K562 (cell line): ENCODE data around the gene PIGN. TPM values are rescaled to one million over a fixed set of nuclear protein-coding genes. Genes with fewer than 3 reads are reported as not detected.

Experiments
- CHD1 ChIP-seq: fragments of 200-600 bp; sonication (generic); IDR thresholded peaks from one replicate; pipeline ENCODE4 v1.6.1; 2012; ENCODE audit warnings: mild to moderate bottlenecking, moderate library complexity, low read length, inconsistent platforms
- CTCF ChIP-seq, 3 experiments: IDR thresholded peaks in 2 of 3; conservative IDR thresholded peaks in 1 of 3; 2 replicates each; pipeline ENCODE4 v1.5.1; 2011 to 2012; ENCODE audit warnings: low read length in 3 of 3, mild to moderate bottlenecking in 3 of 3, control low read depth in 2 of 3, improper control_type of control experiment in 1 of 3, inconsistent platforms in 1 of 3, low read depth in 1 of 3, mixed read lengths in 1 of 3, moderate library complexity in 1 of 3; ENCODE audit not compliant: insufficient read depth in 2 of 3
- E2F5 ChIP-seq: sonication (generic); formaldehyde crosslinking; IDR thresholded peaks from 2 replicates; pipeline ENCODE4 v1.8.0; 2022; ENCODE audit warnings: mild to moderate bottlenecking, missing genetic modification reagents
- NKRF ChIP-seq: fragments of 450-650 bp; IDR thresholded peaks from 2 replicates; pipeline ENCODE4 v1.6.1; 2016; ENCODE audit warnings: borderline replicate concordance
- POLR2G ChIP-seq: fragments of 200-400 bp; formaldehyde crosslinking; IDR thresholded peaks from 2 replicates; pipeline ENCODE4 v1.6.1; 2017; ENCODE audit warnings: low read depth, mild to moderate bottlenecking, antibody characterized with exemption, low read length, moderate library complexity
- SAP30 ChIP-seq: fragments of 200-600 bp; sonication (generic); IDR thresholded peaks from 2 replicates; pipeline ENCODE4 v1.6.1; 2012; ENCODE audit warnings: borderline replicate concordance, low read depth, mild to moderate bottlenecking, moderate library complexity, low read length, control low read depth, inconsistent platforms; ENCODE audit not compliant: insufficient read depth, poor library complexity, severe bottlenecking
- ZBTB7A ChIP-seq: IDR thresholded peaks from 2 replicates; pipeline ENCODE4 v1.6.1; 2011; ENCODE audit warnings: low read depth, mild to moderate bottlenecking, low read length, moderate library complexity, borderline replicate concordance; ENCODE audit not compliant: control insufficient read depth
- ZNF668 ChIP-seq: fragments of 250-450 bp; sonication (Bioruptor Pico); IDR thresholded peaks from 2 replicates; pipeline ENCODE4 v1.8.0; 2022; ENCODE audit warnings: mild to moderate bottlenecking, inconsistent platforms
- polyA plus RNA-seq, 8 experiments: library from polyadenylated mRNA; depleted of rRNA in 4 of 8; stranded (reverse) in 5 of 8; unstranded in 3 of 8; fragments of >200 nt; fragmentation: Nextera tagmentation in 2 of 8; fragmentation: Illumina TruSeq in 1 of 8; extraction: Ambion mirVana in 2 of 8; extraction: Trizol in 1 of 8; gene quantifications; 2 replicates each; pipeline versions ENCODE4 v1.2.1 to v1.2.3, GENCODE V29; 2011 to 2014; ENCODE audit warnings: inconsistent platforms in 1 of 8, missing spikeins in 1 of 8
- total RNA-seq, 7 experiments: library from RNA; depleted of rRNA in 6 of 7; stranded (reverse); fragments of >200 nt in 6 of 7; fragmentation: Illumina TruSeq in 2 of 7; extraction: Trizol in 2 of 7; gene quantifications; 2 replicates each; pipeline versions ENCODE4 v1.2.1 to v1.2.3, GENCODE V29; 2011 to 2021; ENCODE audit warnings: low replicate concordance in 1 of 7

Gene PIGN
- total and polyA plus RNA-seq, 9 of the 15 experiments (the other 6 are each of a cell fraction or from before 2014, with no cell fraction given), result 9.9 to 25.6 (median 17.3) TPM

GRCh38 chr18:62187543-62188510, 971 bp upstream of the PIGN start (continued):
- TF ChIP-seq SAP30, result peak; percentile 24
- peak; percentile 26 for TF ChIP-seq CHD1
- TF ChIP-seq E2F5, result 0 out of 2 replicates have a peak, but pooled peaks have one; percentile 38
- no peak for TF ChIP-seq ZNF668 (CRISPR knock-in tag)
- peak in 2 of 3 experiments; percentile 18; a peak in 1 of 6 replicates for TF ChIP-seq CTCF (IDR thresholded peaks at IDR 0.05 in 2 of 3, conservative IDR thresholded peaks at IDR 0.05 in 1 of 3; ENCODE audit: insufficient read depth in 2 of 3, low read depth in 1 of 3, low read length in 3 of 3)
- TF ChIP-seq NKRF, result peak; percentile 9; the same call in 1 of the 2 replicates
- TF ChIP-seq ZBTB7A, result peak; percentile 89; the same call in 1 of the 2 replicates
- TF ChIP-seq POLR2G, result peak; percentile 14
